HEK293T (cell line): ENCODE measurements around the gene HGFAC.

Experiments used
- ELF4 ChIP-seq: fragments of 450-650 bp; IDR thresholded peaks from 2 replicates; pipeline ENCODE4 v1.6.1; 2017; ENCODE audit warnings: antibody characterized with exemption
- FOXK2 ChIP-seq: fragments of 450-650 bp; IDR thresholded peaks from 2 replicates; pipeline ENCODE4 v1.6.1; 2016; ENCODE audit warnings: mild to moderate bottlenecking
- FOXM1 ChIP-seq: fragments of 450-650 bp; IDR thresholded peaks from 2 replicates; pipeline ENCODE4 v1.6.1; 2017; ENCODE audit warnings: mild to moderate bottlenecking, borderline replicate concordance
- HDGF ChIP-seq: fragments of 450-650 bp; IDR thresholded peaks from 2 replicates; pipeline ENCODE4 v1.6.1; 2017; ENCODE audit warnings: antibody characterized with exemption, borderline replicate concordance
- PKNOX1 ChIP-seq: fragments of 450-650 bp; IDR thresholded peaks from 2 replicates; pipeline ENCODE4 v1.6.1; 2016
- SP1 ChIP-seq: fragments of 450-650 bp; IDR thresholded peaks from 2 replicates; pipeline ENCODE4 v1.6.1; 2017
- TARDBP ChIP-seq: fragments of 450-650 bp; IDR thresholded peaks from 2 replicates; pipeline ENCODE4 v1.6.1; 2016

- TF ChIP-seq HDGF (no peak), ELF4 (no peak), FOXM1 (no peak), FOXK2 (no peak), PKNOX1 (no peak), TARDBP (no peak), SP1 (no peak)
Observed at GRCh38 chr4:3496021-3496420, 54.3 kb downstream of the HGFAC start.
